DND-41 (cell line): ENCODE measurements around the gene HDAC4.

Experiments
- EZH2 ChIP-seq: IDR thresholded peaks from 3 replicates; pipeline ENCODE4 v1.6.1; 2012; ENCODE audit warnings: borderline replicate concordance, low read depth, mild to moderate bottlenecking, moderate library complexity, low read length, inconsistent platforms; ENCODE audit not compliant: severe bottlenecking
- TF ChIP-seq, protein P1 (sequence below): IDR thresholded peaks from 2 replicates; pipeline ENCODE4 v1.5.1; 2012; ENCODE audit warnings: borderline replicate concordance, low read length, moderate library complexity, mild to moderate bottlenecking; ENCODE audit not compliant: poor library complexity, severe bottlenecking; ENCODE audit errors: extremely low read depth

DNA sequence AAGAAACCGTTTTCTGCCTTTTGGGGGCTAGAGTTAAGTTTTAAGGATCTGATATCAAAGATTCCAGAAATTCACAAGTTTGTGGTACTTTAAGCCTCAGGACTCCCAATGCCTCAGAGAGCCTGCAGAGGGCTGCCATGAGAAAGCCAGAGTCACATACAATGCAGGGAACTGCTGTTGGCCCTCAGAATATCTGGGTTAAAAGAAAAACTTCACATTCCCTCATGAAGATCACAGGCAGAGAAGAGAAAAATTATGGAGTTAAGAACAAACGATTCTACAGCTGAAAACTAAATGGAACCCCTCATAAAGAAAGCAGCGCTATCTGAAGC lies 39.5 kb downstream of the HDAC4 start:
- TF ChIP-seq, protein P1, sequence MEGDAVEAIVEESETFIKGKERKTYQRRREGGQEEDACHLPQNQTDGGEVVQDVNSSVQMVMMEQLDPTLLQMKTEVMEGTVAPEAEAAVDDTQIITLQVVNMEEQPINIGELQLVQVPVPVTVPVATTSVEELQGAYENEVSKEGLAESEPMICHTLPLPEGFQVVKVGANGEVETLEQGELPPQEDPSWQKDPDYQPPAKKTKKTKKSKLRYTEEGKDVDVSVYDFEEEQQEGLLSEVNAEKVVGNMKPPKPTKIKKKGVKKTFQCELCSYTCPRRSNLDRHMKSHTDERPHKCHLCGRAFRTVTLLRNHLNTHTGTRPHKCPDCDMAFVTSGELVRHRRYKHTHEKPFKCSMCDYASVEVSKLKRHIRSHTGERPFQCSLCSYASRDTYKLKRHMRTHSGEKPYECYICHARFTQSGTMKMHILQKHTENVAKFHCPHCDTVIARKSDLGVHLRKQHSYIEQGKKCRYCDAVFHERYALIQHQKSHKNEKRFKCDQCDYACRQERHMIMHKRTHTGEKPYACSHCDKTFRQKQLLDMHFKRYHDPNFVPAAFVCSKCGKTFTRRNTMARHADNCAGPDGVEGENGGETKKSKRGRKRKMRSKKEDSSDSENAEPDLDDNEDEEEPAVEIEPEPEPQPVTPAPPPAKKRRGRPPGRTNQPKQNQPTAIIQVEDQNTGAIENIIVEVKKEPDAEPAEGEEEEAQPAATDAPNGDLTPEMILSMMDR: no peak
- TF ChIP-seq EZH2: no peak
